HG02798 (cell line): ENCODE data around the gene TSPAN32.

Experiments used
- ATAC-seq: cut with Tn5 transposase; IDR thresholded peaks from one replicate; pipeline ENCODE4 v1.9.1; 2021; ENCODE audit warnings: mild to moderate bottlenecking; ENCODE audit not compliant: unreplicated experiment, poor library complexity

Gene TSPAN32

GRCh38 chr11:2302306-2302895 lies 588 bp downstream of the TSPAN32 start:
- ATAC-seq: no peak

- no peak for ATAC-seq
Observed at GRCh38 chr11:2302896-2303626, 1.2 kb downstream of the TSPAN32 start.

GRCh38 chr11:2303627-2304505 lies 2.1 kb downstream of the TSPAN32 start:
- no peak for ATAC-seq

GRCh38 chr11:2304506-2305139 lies 2.8 kb downstream of the TSPAN32 start:
- ATAC-seq: no peak

- peak; percentile 45 for ATAC-seq
Observed at GRCh38 chr11:2305140-2305778, 3.4 kb downstream of the TSPAN32 start.

- no peak for ATAC-seq
Observed at GRCh38 chr11:2305788-2306451, 4.1 kb downstream of the TSPAN32 start.

- no peak for ATAC-seq
Observed at GRCh38 chr11:2306452-2306823, 4.6 kb downstream of the TSPAN32 start.

GRCh38 chr11:2306877-2307500 lies 5.2 kb downstream of the TSPAN32 start:
- ATAC-seq: no peak

- ATAC-seq: no peak
Observed at GRCh38 chr11:2307501-2308331, 5.9 kb downstream of the TSPAN32 start.

- no peak for ATAC-seq
Observed at GRCh38 chr11:2308713-2309112, 6.9 kb downstream of the TSPAN32 start.

GRCh38 chr11:2309251-2310072 lies 7.6 kb downstream of the TSPAN32 start:
- no peak for ATAC-seq

GRCh38 chr11:2310073-2310785 lies 8.4 kb downstream of the TSPAN32 start:
- ATAC-seq: no peak

- no peak for ATAC-seq
Observed at GRCh38 chr11:2310786-2311352, 9.1 kb downstream of the TSPAN32 start.

GRCh38 chr11:2311353-2312133 lies 9.7 kb downstream of the TSPAN32 start:
- no peak for ATAC-seq

GRCh38 chr11:2312232-2313042 lies 10.6 kb downstream of the TSPAN32 start:
- ATAC-seq: no peak
